GM12874 (cell line): ENCODE results near the gene CRYBG1.

Experiments
- TF ChIP-seq, protein P1 (sequence below): IDR thresholded peaks from 2 replicates; pipeline ENCODE4 v1.5.1; 2011; ENCODE audit warnings: low read depth, mild to moderate bottlenecking, control low read depth, low read length, moderate library complexity; ENCODE audit not compliant: insufficient read depth

Gene CRYBG1

GRCh38 chr6:106444777-106445507 lies 84.4 kb downstream of the CRYBG1 start:
- TF ChIP-seq, protein P1, sequence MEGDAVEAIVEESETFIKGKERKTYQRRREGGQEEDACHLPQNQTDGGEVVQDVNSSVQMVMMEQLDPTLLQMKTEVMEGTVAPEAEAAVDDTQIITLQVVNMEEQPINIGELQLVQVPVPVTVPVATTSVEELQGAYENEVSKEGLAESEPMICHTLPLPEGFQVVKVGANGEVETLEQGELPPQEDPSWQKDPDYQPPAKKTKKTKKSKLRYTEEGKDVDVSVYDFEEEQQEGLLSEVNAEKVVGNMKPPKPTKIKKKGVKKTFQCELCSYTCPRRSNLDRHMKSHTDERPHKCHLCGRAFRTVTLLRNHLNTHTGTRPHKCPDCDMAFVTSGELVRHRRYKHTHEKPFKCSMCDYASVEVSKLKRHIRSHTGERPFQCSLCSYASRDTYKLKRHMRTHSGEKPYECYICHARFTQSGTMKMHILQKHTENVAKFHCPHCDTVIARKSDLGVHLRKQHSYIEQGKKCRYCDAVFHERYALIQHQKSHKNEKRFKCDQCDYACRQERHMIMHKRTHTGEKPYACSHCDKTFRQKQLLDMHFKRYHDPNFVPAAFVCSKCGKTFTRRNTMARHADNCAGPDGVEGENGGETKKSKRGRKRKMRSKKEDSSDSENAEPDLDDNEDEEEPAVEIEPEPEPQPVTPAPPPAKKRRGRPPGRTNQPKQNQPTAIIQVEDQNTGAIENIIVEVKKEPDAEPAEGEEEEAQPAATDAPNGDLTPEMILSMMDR, result peak; percentile 63; the same call in 1 of the 2 replicates

DNA sequence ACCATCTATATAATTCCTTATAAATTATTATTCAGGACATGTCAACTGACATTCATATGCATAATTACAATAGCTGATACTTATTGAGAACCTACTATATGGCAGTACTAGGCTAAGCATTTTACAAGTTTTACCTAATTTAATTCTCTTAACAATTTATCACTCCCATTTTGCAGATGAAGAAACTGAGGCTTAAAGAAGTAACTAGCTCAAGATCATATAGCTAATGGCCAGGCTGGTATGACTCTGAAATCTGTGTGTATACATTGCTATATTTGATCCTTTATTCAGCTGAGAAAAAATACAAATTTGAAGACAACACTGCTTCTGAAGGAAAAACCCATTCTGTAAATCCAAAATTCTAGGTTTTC lies 85.0 kb downstream of the CRYBG1 start:
- TF ChIP-seq, protein P1, result no peak

- TF ChIP-seq, protein P1, result peak; percentile 8; the same call in 1 of the 2 replicates
These were observed 85.9 kb downstream of the CRYBG1 start for GRCh38 chr6:106446287-106446885.

DNA sequence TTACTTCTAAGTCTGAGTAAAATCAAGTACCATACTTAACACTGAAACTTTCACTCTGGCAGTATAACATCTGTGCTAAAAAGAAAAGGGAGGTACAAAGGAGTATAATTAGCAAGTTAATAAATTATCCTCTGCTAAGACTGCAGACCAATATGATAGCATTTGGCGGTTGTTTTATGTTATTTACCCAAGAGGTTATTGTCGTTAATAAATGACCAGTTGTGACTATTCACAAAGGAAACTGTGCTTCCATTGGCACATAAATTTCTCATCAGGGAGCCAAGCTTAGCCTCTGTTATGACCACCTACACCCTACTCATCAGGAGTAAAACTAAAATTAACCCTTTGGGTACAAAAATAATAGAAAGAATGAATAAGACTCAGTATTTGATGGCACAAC lies 86.5 kb downstream of the CRYBG1 start:
- TF ChIP-seq, protein P1, result no peak

DNA sequence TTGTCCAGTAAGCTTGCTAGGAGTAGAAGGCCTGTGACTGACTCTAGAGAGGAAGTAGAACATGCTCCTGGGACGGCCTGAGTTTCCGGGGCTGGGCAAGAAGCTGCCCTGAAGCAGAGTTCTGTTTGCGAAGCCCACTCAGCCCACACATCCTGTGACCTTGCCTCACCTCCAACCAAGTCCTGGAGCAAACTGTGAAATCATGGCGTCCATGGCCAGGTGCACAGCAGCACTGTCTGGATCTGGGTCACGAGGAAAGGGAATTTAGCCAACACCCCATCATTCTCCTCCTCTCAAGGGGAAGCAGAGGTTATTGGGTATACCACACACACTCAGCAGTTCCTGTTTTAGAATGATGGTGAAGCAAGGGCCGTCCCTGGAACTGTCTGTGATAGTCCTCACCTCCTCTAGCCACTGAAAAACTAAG lies 87.5 kb downstream of the CRYBG1 start:
- TF ChIP-seq, protein P1, result no peak

DNA sequence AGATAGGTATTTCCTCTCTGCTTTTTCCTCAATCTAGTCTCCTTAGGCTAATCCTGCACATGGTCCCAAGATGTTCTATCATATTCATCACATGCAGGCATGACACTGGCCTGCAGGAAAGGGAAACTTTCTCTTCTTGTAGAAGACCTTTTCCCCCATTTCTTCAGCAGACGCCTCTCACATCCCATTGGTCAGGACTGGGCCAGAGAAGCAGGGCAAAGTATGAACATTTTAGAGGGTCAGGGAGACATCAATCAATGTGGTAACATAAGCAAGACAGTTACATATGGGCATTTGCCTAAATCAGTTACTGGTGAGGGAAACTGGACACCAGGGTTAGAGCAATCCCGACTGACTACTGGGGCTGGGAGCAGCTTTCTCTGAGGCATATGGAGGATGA lies 90.1 kb downstream of the CRYBG1 start:
- TF ChIP-seq, protein P1, result no peak

GRCh38 chr6:106451439-106451838 lies 90.9 kb downstream of the CRYBG1 start:
- TF ChIP-seq, protein P1, result no peak
